IgD-negative memory B cell (primary cell): ENCODE measurements around the gene SKIC8. TPM values are rescaled to one million over a fixed set of nuclear protein-coding genes. Genes with fewer than 3 reads are reported as not detected.
A peak's percentile ranks its signal among the peaks of the same experiment; 100 is the strongest.

Experiments used
- H3K27ac Mint-ChIP-seq, 3 donors: one replicate each; pipeline ENCODE4 v1.8.0; 2020 to 2022; ENCODE audit warnings: mild to moderate bottlenecking in 3 of 3, mixed read lengths in 3 of 3, moderate library complexity in 1 of 3
- H3K27me3 Mint-ChIP-seq: one replicate; pipeline ENCODE4 v1.8.0; 2021; ENCODE audit warnings: mixed read lengths
- H3K36me3 Mint-ChIP-seq: one replicate; pipeline ENCODE4 v1.8.0; 2020; ENCODE audit warnings: mild to moderate bottlenecking, mixed read lengths
- H3K4me1 Mint-ChIP-seq, 3 donors: one replicate each; pipeline ENCODE4 v1.8.0; 2020 to 2022; ENCODE audit warnings: mixed read lengths in 3 of 3, mild to moderate bottlenecking in 1 of 3
- H3K4me3 Mint-ChIP-seq, 4 donors: one replicate each; pipeline ENCODE4 v1.8.0; 2020 to 2022; ENCODE audit warnings: mild to moderate bottlenecking in 4 of 4, mixed read lengths in 4 of 4, moderate library complexity in 3 of 4
- H3K9me3 Mint-ChIP-seq, 3 donors: one replicate each; pipeline ENCODE4 v1.8.0; 2020 to 2021; ENCODE audit warnings: mixed read lengths in 3 of 3, mild to moderate bottlenecking in 1 of 3
- polyA plus RNA-seq: library from polyadenylated mRNA; unstranded; fragments of 300-500 nt; fragmentation: Illumina TruSeq; gene quantifications from one replicate; pipeline ENCODE4 v1.2.3, GENCODE V29; 2021

SKIC8 gene
- polyA plus RNA-seq, 1 donor from 2014 or later, result 70.8 TPM

DNA sequence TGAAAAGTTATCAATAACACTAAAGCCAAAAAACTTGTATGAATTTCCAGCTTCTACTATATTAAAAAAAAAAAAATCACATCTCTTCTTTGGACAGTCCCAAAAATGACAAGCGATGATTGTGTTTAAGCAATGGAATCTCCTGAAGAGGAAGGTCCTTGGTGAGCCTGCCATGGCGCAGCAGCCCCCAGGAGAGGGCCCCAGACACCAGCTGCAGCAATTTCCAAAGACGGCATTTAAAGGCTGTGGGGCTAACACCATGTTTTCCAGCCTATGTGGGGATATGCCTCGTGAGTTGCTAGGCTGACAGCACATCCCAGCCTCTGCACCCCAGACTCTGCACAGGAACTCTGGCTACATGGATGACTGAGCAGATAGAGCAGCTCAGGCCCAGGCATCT is 14.7 kb downstream of the SKIC8 start:
- Mint-ChIP-seq H3K27me3 (no peaks in the 10 kb centered on the region), H3K9me3 (no peaks in the 10 kb centered on the region), H3K36me3 (peaks cover 3% of the 10 kb centered on the region), H3K27ac (peak overlapping the region in 1 of 3 donors; percentile 29), H3K4me3 (no peak overlapping the region), H3K4me1 (peaks cover 0 to 2% (median 0%) of the 10 kb centered on the region in 3 donors)

DNA sequence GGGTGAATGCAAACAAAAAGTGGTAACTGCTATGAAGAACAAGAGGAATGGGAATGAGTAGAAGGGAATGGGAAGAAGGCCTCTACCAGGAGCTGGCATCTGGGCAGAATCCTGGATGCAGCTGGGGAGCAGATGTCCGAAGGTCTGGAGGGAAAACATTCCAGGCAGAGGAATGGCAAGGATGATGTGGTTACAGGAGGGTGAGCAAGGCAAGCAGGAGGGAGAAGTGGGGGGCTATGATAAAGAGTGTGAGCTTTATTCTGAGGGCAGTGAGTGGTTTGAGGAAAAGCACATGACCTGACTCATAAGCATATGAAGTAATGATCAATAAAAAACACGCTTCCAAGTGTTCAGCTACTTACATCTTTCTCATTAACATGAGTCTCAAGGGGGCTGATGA is 17.1 kb downstream of the SKIC8 start:
- H3K36me3 Mint-ChIP-seq, result peaks cover 1% of the 10 kb centered on the region

DNA sequence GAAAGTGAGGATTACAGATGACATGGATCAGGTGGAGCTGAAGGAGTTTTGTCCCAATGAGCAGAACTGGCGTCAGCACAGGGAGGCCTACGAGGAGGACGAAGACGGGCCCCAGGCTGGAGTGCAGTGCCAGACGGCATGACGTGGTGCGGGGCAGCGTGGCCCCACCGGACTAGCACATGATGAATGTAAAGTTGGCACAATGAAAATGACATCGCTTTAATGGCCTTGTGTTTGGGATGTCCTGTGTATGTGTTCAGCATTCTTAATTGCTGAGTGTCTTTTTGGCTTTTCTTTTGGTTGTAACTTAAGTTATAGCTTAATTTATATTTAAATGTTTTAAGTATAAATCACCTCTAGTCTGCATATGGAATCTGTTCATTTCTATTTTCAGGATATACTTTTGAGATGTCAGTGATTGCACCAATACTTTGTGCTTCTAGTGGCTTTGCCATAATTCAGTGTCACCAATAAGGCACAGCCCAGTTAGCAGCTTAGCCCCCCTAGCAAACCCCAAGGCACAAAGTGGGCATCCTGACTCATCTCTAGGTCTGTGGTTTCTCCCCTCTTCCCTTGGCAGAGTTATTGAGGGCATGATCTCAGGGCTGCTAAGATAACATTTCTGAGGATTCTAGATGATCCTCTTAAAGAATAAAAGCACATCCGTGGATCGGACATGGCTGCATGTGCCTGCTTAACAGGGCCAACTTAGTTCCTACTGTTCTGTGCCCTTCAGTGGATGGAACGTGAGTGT is 18.9 kb downstream of the SKIC8 start:
- no peak overlapping the region for H3K27ac Mint-ChIP-seq
- H3K36me3 Mint-ChIP-seq, result peaks cover 1% of the 10 kb centered on the region
- no peaks in the 10 kb centered on the region for H3K9me3 Mint-ChIP-seq
- no peak overlapping the region for H3K4me3 Mint-ChIP-seq
- H3K4me1 Mint-ChIP-seq, result peaks cover 0 to 4% (median 0%) of the 10 kb centered on the region in 3 donors
- no peaks in the 10 kb centered on the region for H3K27me3 Mint-ChIP-seq

More for the DNA sequence above, 17.1 kb downstream of the SKIC8 start:
- peaks cover 0 to 2% (median 0%) of the 10 kb centered on the region in 3 donors for H3K4me1 Mint-ChIP-seq
- no peak overlapping the region for H3K4me3 Mint-ChIP-seq
- no peak overlapping the region for H3K27ac Mint-ChIP-seq
- no peaks in the 10 kb centered on the region for H3K9me3 Mint-ChIP-seq
- H3K27me3 Mint-ChIP-seq, result no peaks in the 10 kb centered on the region

DNA sequence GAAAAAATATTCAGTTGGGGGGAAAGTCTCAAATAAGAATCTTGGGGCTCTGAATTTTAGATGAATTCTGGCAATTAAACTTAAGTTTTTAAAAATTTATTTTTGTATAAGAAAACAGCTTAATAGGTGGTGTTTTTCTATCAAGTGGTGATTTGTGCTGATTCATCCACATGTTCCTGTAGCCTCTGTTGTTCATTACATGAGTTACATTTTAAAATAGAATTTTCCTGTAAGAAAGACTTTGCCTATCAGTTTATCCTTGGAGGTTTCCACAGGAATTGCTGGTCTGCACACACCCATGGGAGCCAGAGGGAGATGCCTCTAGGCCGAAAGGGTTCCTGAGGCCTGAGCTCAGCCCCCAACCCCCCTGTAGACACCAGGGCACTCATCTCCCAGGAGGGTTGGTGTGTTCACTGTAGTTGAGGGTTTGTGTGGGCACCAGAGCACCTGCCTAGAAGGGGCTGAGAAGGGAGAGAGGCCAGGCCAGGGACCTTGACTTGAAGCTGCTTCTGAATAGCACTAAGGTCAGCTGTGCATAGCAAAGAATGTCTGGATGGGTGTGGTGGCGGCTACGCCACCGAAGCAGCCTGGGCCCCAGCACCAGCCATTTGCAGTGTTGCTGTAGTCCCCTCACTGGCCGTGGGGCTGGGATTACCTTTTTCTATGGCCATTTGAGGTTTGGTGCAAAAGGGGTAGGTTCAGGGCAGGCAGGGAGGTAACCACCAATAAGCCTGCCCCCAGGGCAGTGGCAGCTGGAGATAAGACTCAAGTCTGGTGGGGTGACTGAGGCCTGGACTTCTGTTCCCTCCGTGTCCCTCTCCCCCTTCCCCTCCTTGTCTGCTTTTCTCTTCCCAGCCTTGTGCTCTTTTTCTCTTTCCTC is 23.1 kb downstream of the SKIC8 start:
- H3K36me3 Mint-ChIP-seq, result peaks cover 4% of the 10 kb centered on the region
- H3K9me3 Mint-ChIP-seq, result no peaks in the 10 kb centered on the region
- H3K27me3 Mint-ChIP-seq, result no peaks in the 10 kb centered on the region
- H3K4me1 Mint-ChIP-seq, result peaks cover 0 to 2% (median 0%) of the 10 kb centered on the region in 3 donors
- H3K4me3 Mint-ChIP-seq, result no peak overlapping the region
- peak overlapping the region in 1 of 3 donors; percentile 31 for H3K27ac Mint-ChIP-seq

DNA sequence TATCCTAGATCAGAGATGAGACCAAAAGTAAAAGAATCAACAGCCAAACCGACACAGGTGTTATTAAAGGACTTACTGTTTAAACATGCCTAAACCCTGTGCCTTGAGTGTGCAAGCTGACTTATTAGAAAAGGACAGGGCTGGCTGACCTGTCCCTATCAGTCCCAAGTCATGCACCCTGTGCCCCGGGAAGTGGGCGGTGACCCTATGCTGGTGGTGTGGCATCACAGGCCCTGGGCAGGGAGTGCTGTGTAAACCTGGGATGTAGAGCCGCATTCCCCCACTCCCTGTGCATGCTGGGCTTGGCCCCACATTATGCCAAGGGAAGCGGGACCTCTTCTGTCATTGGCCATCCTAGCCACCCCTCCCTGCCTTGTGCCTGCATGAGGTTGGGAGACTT is 24.4 kb downstream of the SKIC8 start:
- no peak overlapping the region for H3K27ac Mint-ChIP-seq
- H3K9me3 Mint-ChIP-seq, result no peaks in the 10 kb centered on the region
- H3K4me1 Mint-ChIP-seq, result peaks cover 0 to 2% (median 0%) of the 10 kb centered on the region in 3 donors
- no peaks in the 10 kb centered on the region for H3K27me3 Mint-ChIP-seq
- H3K36me3 Mint-ChIP-seq, result peaks cover 4% of the 10 kb centered on the region
- no peak overlapping the region for H3K4me3 Mint-ChIP-seq

DNA sequence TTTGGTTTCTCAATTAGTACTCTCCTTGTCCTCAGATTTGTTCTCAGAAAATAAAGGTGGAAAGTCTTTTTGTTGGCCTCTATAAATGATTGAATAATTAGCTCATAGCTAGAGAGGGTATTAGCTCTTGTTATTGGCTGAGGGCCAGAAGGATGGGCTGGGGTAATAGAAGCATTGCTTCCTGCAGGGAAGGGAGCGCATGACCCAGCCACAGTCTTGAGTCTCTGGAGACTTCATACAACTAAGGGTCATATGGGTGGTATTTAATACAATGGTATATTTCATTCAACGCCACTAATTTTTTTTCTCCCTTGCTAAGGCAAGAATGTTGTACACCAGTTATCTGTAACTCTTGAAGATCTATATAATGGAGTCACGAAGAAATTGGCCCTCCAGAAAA is 26.6 kb downstream of the SKIC8 start:
- Mint-ChIP-seq H3K4me3 (no peak overlapping the region), H3K27me3 (no peaks in the 10 kb centered on the region), H3K4me1 (peaks cover 0 to 4% (median 0%) of the 10 kb centered on the region in 3 donors), H3K9me3 (no peaks in the 10 kb centered on the region), H3K27ac (no peak overlapping the region), H3K36me3 (peaks cover 4% of the 10 kb centered on the region)

DNA sequence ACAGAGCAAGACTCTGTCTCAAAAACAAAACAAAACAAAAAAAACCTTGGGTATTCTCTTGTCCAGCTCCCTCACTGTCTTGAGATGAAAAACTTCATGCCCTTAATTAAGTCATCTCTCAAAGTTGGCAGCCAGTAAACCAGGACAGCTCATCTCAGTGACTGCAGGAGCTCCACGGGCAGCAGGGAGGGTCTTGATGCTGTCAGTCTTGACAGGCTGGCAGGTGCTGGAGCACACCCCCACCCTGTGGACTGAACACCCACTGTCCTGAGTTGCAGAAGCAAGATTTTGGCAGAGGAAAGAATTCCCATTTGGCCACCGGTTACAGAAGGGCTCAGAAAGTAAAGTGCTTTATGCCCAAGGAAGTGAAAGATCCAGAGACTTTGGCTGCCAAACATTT is 27.1 kb downstream of the SKIC8 start:
- Mint-ChIP-seq H3K27me3 (no peaks in the 10 kb centered on the region), H3K27ac (no peak overlapping the region), H3K4me1 (peaks cover 0 to 4% (median 0%) of the 10 kb centered on the region in 3 donors), H3K36me3 (peaks cover 4% of the 10 kb centered on the region), H3K9me3 (no peaks in the 10 kb centered on the region), H3K4me3 (no peak overlapping the region)

DNA sequence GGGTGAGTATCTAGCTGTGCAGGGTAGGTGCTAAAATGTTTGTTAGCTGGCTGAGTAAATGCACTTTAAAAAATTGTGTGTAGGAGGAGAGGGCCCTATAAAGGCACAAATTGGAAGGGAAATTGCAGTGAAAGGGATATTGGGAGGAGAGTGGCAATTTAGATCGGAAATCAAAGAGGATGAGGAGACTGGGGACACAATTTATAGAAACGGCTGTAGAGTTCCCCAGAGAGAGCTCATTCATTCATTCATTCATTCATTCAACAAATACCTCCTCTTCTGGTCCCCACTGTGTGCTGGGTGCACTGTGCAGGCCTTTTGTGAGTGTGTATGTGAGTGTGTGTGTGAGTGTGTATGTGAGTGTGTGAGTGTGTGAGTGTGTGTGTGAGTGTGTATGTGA is 32.6 kb downstream of the SKIC8 start:
- H3K4me1 Mint-ChIP-seq, result peaks cover 5 to 15% (median 11%) of the 10 kb centered on the region in 3 donors
- H3K27ac Mint-ChIP-seq, result no peak overlapping the region
- no peaks in the 10 kb centered on the region for H3K36me3 Mint-ChIP-seq
- peak overlapping the region in 1 of 4 donors; percentile 26 for H3K4me3 Mint-ChIP-seq
- H3K9me3 Mint-ChIP-seq, result no peaks in the 10 kb centered on the region
- H3K27me3 Mint-ChIP-seq, result no peaks in the 10 kb centered on the region

DNA sequence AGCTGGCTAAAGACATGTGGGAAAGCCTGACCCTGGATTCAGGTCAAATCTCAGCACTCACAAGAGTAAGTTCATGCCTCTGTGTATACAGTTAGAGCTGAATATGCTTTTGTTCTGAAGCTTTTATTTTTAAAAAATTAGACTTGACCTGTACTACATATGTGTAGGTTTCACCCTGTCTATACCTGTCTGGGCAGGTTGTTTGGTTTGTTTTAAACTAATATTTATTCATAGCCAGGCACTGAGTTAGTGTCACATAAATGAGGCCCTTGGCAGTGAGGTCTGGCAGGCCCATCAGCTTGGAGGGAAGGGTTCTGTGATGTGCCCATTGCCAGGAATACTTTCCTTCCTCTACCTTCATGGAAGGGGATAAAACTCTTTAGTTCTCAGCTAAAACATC is 33.2 kb downstream of the SKIC8 start:
- H3K36me3 Mint-ChIP-seq, result no peaks in the 10 kb centered on the region
- H3K4me3 Mint-ChIP-seq, result peak overlapping the region in 2 of 4 donors; percentile 87 to 97
- no peaks in the 10 kb centered on the region for H3K27me3 Mint-ChIP-seq
- no peaks in the 10 kb centered on the region for H3K9me3 Mint-ChIP-seq
- peak overlapping the region in 1 of 3 donors; percentile 34 for H3K27ac Mint-ChIP-seq
- H3K4me1 Mint-ChIP-seq, result peaks cover 5 to 15% (median 11%) of the 10 kb centered on the region in 3 donors

DNA sequence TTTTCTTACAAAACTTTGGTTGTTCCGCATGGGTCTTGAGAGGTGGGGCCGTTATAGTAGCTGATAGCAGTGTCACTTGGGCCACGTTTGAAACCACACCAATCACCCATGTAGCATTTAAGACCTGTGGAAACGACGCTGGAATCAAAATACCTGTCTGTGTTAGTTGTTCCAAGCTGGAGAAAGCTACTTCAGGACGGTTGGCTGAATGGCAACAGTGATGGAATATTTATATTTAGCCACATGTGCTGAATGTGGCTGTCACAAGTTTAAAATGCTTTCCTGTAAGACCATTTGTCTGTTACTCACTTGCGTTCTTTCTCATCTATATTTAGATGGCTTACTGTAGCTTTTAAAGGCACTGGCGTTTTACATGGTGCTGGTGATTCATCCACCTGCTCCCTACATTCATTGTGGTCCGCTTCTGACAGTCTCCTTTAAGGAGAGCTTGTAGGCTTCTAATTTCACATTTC is 33.6 kb downstream of the SKIC8 start:
- H3K4me3 Mint-ChIP-seq, result peak overlapping the region; percentile 68 to 97 (median 86)
- no peaks in the 10 kb centered on the region for H3K9me3 Mint-ChIP-seq
- no peaks in the 10 kb centered on the region for H3K36me3 Mint-ChIP-seq
- H3K27me3 Mint-ChIP-seq, result no peaks in the 10 kb centered on the region
- H3K27ac Mint-ChIP-seq, result peak overlapping the region in 2 of 3 donors; percentile 34 to 67
- H3K4me1 Mint-ChIP-seq, result peaks cover 5 to 15% (median 11%) of the 10 kb centered on the region in 3 donors

DNA sequence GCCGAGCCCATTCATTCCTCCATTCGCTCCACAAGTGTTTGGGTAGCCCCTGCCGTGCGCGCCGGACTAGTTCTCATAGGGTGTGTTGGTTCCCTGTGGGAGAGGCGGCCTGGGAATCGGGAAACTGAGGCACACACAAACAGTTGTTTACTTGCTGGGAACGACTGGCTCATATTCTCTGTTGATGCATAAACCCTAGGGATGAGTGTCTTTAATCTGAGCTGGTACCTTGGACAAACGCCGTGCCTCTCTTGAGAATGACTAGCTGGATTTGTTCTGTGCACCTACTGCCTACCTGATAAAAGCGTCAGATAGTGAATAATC is 34.3 kb downstream of the SKIC8 start:
- Mint-ChIP-seq H3K36me3 (no peaks in the 10 kb centered on the region), H3K9me3 (no peaks in the 10 kb centered on the region), H3K4me1 (peaks cover 5 to 15% (median 11%) of the 10 kb centered on the region in 3 donors), H3K27me3 (no peaks in the 10 kb centered on the region), H3K4me3 (peak overlapping the region; percentile 84 to 97 (median 89)), H3K27ac (peak overlapping the region; percentile 34 to 93 (median 47))

DNA sequence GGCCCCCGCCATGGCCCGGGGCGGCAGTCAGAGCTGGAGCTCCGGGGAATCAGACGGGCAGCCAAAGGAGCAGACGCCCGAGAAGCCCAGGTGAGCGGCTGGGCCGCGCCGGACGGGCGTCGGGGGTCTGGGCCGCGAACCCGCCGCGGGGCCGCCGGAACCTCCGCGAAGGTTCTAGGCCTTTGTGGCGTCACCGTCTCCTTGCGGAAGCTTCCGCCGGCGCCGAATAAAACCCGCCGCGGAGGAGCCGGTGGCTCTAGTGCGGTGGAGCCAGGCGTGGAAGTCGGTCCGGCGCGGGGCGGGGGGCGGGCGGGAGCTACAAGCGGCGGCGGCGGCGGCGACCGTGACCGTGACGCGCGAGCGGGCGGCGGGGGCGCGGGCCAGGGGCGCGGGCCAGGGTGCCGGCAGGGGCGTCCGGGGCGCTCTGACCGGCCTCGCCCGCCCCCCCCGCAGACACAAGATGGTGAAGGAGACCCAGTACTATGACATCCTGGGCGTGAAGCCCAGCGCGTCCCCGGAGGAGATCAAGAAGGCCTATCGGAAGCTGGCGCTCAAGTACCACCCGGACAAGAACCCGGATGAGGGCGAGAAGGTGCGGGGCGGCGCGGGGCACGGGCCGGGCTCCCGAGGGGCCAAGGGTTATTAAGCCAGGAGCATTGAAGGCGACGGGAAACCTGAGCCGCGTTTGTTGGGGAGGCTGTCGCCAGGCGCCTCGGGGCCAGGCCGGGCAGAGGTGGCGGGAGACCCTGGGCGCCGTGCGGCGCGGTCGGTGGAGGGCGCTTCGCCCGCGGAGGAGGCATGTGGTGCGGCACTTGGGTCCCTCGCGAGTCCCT is 34.9 kb downstream of the SKIC8 start, which contains the start of gene DNAJA4:
Gene DNAJA4 (plus strand): TSS at position 259 of the 833 bp plus-strand sequence. CDS start 202 bp downstream, at position 461.
- peak within 1 kb of the TSS; percentile 84 to 97 (median 89) for H3K4me3 Mint-ChIP-seq
- H3K36me3 Mint-ChIP-seq, result no peaks in the 10 kb centered on the region
- H3K27ac Mint-ChIP-seq, result peak within 1 kb of the TSS; percentile 70 to 93 (median 88)
- H3K9me3 Mint-ChIP-seq, result no peaks in the 10 kb centered on the region
- H3K4me1 Mint-ChIP-seq, result peaks cover 5 to 15% (median 11%) of the 10 kb centered on the region in 3 donors
- no peaks in the 10 kb centered on the region for H3K27me3 Mint-ChIP-seq

DNA sequence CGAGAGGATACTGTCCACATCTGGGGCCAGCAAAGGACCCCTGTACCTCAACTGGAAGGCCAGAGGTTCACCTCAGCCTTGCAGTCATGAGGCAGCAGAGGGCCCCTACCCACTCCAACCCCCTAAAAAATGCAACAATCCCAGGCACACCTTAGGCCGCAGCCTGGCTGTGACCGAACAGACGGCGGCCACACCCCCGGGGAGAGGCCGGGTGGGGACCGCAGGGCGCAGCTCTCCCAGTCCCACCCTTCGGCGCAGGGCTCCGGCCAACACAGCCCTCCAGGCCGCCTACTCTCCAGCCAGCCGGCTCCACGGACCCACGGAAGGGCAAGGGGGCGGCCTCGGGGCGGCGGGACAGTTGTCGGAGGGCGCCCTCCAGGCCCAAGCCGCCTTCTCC is 35.5 kb downstream of the SKIC8 start:
- H3K4me3 Mint-ChIP-seq, result peak overlapping the region; percentile 65 to 85 (median 80)
- H3K27me3 Mint-ChIP-seq, result no peaks in the 10 kb centered on the region
- peak overlapping the region in 2 of 3 donors; percentile 70 to 90 for H3K27ac Mint-ChIP-seq
- H3K4me1 Mint-ChIP-seq, result peaks cover 5 to 15% (median 11%) of the 10 kb centered on the region in 3 donors
- H3K36me3 Mint-ChIP-seq, result no peaks in the 10 kb centered on the region
- no peaks in the 10 kb centered on the region for H3K9me3 Mint-ChIP-seq

DNA sequence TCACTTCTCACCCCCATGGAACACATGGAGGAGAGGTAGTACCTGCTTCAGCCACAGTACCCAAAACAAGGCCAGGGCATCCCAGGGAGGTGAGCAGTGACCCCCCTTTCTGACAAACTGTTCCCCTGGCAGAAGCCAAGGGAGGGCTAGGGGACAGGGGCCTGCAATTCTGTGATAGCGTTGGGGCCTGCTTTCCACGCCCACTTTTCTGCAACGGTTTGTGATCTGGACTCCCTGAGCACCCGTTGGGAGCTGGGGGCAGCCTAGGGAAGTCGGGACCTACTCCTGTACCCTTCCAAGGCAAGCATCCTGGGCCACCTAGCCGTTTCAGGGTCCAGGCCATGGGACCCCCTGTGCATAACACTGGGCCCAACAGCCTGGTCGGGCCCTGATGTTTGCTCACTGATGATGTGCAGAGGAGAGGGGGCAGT is 36.0 kb downstream of the SKIC8 start:
- Mint-ChIP-seq H3K36me3 (no peaks in the 10 kb centered on the region), H3K27ac (peak overlapping the region in 2 of 3 donors; percentile 70 to 90), H3K9me3 (no peaks in the 10 kb centered on the region), H3K4me3 (peak overlapping the region; percentile 76 to 85 (median 82)), H3K27me3 (no peaks in the 10 kb centered on the region), H3K4me1 (peaks cover 5 to 15% (median 8%) of the 10 kb centered on the region in 3 donors)
